Measurements from ENCODE around the gene STOX2.

STOX2 gene

DNA sequence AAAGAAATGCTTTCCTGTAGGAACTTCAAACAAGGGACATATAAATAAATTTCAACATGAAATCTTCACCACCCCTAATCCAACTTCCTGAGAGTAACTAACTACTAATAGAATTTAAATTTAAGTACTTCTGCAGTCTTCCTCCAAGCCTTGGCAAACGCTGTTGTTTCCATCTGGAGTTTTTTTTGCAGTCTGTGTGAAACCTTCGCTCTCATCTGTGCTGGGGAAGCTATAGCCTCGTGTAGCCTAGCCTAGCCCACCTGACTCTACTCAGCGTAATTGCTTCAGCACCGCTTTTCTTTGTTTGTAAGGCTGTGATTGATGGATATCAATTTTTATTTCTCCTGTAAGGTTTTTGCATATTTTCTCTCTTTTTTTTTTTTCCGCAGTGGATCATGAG is 30.9 kb downstream of the STOX2 start:
- no peak for ATAC-seq
- TF ChIP-seq, protein P1, sequence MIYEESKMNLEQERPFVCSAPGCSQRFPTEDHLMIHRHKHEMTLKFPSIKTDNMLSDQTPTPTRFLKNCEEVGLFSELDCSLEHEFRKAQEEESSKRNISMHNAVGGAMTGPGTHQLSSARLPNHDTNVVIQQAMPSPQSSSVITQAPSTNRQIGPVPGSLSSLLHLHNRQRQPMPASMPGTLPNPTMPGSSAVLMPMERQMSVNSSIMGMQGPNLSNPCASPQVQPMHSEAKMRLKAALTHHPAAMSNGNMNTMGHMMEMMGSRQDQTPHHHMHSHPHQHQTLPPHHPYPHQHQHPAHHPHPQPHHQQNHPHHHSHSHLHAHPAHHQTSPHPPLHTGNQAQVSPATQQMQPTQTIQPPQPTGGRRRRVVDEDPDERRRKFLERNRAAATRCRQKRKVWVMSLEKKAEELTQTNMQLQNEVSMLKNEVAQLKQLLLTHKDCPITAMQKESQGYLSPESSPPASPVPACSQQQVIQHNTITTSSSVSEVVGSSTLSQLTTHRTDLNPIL (CRISPR knock-in tag; IDR thresholded peaks at IDR 0.05; ENCODE audit: low read depth), result no peak
- TF ChIP-seq ZC3H10 (CRISPR knock-in tag; IDR thresholded peaks at IDR 0.05), result no peak
- TF ChIP-seq ZFP3 (CRISPR knock-in tag; IDR thresholded peaks at IDR 0.05), result no peak
- TF ChIP-seq ZFP30 (CRISPR knock-in tag; IDR thresholded peaks at IDR 0.05), result no peak
- TF ChIP-seq SNAI2 (CRISPR knock-in tag; IDR thresholded peaks at IDR 0.05), result no peak
- no peak for TF ChIP-seq TCF4 (CRISPR knock-in tag; IDR thresholded peaks at IDR 0.05; ENCODE audit: borderline replicate concordance)
- no peak for TF ChIP-seq CSDC2 (CRISPR knock-in tag; IDR thresholded peaks at IDR 0.05)
- no peak for TF ChIP-seq ZNF70 (CRISPR knock-in tag; IDR thresholded peaks at IDR 0.05)
- no peak for TF ChIP-seq ZNF8 (CRISPR knock-in tag; IDR thresholded peaks at IDR 0.05)
- no peak for TF ChIP-seq PPARA (CRISPR knock-in tag; IDR thresholded peaks at IDR 0.05; ENCODE audit: borderline replicate concordance)
- TF ChIP-seq, protein P2, sequence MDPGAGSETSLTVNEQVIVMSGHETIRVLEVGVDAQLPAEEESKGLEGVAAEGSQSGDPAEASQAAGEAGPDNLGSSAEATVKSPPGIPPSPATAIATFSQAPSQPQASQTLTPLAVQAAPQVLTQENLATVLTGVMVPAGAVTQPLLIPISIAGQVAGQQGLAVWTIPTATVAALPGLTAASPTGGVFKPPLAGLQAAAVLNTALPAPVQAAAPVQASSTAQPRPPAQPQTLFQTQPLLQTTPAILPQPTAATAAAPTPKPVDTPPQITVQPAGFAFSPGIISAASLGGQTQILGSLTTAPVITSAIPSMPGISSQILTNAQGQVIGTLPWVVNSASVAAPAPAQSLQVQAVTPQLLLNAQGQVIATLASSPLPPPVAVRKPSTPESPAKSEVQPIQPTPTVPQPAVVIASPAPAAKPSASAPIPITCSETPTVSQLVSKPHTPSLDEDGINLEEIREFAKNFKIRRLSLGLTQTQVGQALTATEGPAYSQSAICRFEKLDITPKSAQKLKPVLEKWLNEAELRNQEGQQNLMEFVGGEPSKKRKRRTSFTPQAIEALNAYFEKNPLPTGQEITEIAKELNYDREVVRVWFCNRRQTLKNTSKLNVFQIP (CRISPR knock-in tag; IDR thresholded peaks at IDR 0.05; ENCODE audit: borderline replicate concordance, low read depth), result no peak
- TF ChIP-seq ZNF565 (CRISPR knock-in tag; conservative IDR thresholded peaks at IDR 0.05; ENCODE audit: low read depth), result no peak
- no peak for TF ChIP-seq RARB (CRISPR knock-in tag; IDR thresholded peaks at IDR 0.05)
- TF ChIP-seq, protein P3, sequence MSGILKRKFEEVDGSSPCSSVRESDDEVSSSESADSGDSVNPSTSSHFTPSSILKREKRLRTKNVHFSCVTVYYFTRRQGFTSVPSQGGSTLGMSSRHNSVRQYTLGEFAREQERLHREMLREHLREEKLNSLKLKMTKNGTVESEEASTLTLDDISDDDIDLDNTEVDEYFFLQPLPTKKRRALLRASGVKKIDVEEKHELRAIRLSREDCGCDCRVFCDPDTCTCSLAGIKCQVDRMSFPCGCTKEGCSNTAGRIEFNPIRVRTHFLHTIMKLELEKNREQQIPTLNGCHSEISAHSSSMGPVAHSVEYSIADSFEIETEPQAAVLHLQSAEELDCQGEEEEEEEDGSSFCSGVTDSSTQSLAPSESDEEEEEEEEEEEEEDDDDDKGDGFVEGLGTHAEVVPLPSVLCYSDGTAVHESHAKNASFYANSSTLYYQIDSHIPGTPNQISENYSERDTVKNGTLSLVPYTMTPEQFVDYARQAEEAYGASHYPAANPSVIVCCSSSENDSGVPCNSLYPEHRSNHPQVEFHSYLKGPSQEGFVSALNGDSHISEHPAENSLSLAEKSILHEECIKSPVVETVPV (CRISPR knock-in tag; IDR thresholded peaks at IDR 0.05), result no peak
- no peak for TF ChIP-seq OSR1 (CRISPR knock-in tag; IDR thresholded peaks at IDR 0.05)
- no peak for TF ChIP-seq GLIS3 (CRISPR knock-in tag; IDR thresholded peaks at IDR 0.05)
- TF ChIP-seq ESRRG (CRISPR knock-in tag; IDR thresholded peaks at IDR 0.05), result no peak
- TF ChIP-seq TOX (CRISPR knock-in tag; IDR thresholded peaks at IDR 0.05; ENCODE audit: borderline replicate concordance), result no peak
- no peak for TF ChIP-seq ARNTL (CRISPR knock-in tag; IDR thresholded peaks at IDR 0.05; ENCODE audit: borderline replicate concordance, low read depth)
- no peak for TF ChIP-seq BACH2 (CRISPR knock-in tag; IDR thresholded peaks at IDR 0.05; ENCODE audit: borderline replicate concordance)

DNA sequence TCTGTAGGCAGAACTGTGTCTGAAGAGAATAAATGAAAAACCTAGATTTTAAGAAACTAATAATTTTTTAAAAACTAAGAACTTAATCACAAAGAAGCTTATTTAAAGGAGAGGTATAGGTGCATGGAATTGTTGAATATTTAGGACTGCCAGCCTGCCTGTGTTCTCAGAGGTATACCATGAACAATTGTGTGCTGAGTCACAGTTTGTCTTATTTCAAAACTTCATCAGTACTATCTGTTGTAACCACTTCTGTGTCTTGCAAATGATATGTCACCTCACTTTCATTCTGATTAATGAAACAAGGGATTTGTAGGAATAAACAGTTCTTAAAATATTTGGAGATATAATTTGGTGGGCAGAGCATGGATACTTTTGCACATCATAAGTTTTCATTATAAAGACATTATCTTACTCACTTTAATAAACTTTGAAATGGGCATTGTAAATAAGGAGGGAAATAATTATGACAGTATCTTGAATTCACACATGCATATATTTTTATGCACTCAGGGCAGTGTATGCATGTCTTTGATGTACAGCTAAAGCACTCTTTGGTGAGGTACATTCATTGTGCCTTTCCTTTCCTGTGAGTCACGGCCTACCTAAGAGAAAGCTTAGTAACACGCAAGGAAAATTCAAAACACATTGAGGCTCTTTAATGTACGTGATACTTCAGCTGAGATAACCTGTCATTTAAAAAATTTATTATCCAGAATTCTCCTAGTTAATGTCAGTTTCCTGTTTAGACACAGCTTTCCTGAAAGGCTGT is 31.7 kb downstream of the STOX2 start:
- TF ChIP-seq, protein P4, sequence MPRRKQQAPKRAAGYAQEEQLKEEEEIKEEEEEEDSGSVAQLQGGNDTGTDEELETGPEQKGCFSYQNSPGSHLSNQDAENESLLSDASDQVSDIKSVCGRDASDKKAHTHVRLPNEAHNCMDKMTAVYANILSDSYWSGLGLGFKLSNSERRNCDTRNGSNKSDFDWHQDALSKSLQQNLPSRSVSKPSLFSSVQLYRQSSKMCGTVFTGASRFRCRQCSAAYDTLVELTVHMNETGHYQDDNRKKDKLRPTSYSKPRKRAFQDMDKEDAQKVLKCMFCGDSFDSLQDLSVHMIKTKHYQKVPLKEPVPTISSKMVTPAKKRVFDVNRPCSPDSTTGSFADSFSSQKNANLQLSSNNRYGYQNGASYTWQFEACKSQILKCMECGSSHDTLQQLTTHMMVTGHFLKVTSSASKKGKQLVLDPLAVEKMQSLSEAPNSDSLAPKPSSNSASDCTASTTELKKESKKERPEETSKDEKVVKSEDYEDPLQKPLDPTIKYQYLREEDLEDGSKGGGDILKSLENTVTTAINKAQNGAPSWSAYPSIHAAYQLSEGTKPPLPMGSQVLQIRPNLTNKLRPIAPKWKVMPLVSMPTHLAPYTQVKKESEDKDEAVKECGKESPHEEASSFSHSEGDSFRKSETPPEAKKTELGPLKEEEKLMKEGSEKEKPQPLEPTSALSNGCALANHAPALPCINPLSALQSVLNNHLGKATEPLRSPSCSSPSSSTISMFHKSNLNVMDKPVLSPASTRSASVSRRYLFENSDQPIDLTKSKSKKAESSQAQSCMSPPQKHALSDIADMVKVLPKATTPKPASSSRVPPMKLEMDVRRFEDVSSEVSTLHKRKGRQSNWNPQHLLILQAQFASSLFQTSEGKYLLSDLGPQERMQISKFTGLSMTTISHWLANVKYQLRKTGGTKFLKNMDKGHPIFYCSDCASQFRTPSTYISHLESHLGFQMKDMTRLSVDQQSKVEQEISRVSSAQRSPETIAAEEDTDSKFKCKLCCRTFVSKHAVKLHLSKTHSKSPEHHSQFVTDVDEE (CRISPR knock-in tag; IDR thresholded peaks at IDR 0.05), result no peak
- no peak for TF ChIP-seq TCF4 (CRISPR knock-in tag; IDR thresholded peaks at IDR 0.05; ENCODE audit: borderline replicate concordance)
- TF ChIP-seq, protein P5, sequence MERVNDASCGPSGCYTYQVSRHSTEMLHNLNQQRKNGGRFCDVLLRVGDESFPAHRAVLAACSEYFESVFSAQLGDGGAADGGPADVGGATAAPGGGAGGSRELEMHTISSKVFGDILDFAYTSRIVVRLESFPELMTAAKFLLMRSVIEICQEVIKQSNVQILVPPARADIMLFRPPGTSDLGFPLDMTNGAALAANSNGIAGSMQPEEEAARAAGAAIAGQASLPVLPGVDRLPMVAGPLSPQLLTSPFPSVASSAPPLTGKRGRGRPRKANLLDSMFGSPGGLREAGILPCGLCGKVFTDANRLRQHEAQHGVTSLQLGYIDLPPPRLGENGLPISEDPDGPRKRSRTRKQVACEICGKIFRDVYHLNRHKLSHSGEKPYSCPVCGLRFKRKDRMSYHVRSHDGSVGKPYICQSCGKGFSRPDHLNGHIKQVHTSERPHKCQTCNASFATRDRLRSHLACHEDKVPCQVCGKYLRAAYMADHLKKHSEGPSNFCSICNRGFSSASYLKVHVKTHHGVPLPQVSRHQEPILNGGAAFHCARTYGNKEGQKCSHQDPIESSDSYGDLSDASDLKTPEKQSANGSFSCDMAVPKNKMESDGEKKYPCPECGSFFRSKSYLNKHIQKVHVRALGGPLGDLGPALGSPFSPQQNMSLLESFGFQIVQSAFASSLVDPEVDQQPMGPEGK (CRISPR knock-in tag; IDR thresholded peaks at IDR 0.05; ENCODE audit: borderline replicate concordance), result no peak
- TF ChIP-seq TOX (CRISPR knock-in tag; IDR thresholded peaks at IDR 0.05; ENCODE audit: borderline replicate concordance), result no peak
- TF ChIP-seq ZC3H10 (CRISPR knock-in tag; IDR thresholded peaks at IDR 0.05), result no peak
- TF ChIP-seq ZNF565 (CRISPR knock-in tag; conservative IDR thresholded peaks at IDR 0.05; ENCODE audit: low read depth), result no peak
- ATAC-seq, result no peak

Measured in SK-N-SH treated with all-trans-retinoic acid at 6 μM for 48 hours (cell line).